IMR-90 (cell line): ENCODE data around the gene PC. TPM values are rescaled to one million over a fixed set of nuclear protein-coding genes. Genes with fewer than 3 reads are reported as not detected.

Experiments used
- ATAC-seq: fragments of 200-7000 bp; cut with Tn5 transposase; 2 replicates; pipeline ENCODE4 v1.9.1; 2020; ENCODE audit warnings: low read depth, mild to moderate bottlenecking, moderate library complexity
- BruUV-seq: library from RNA; stranded (reverse); fragments of 400-500 nt; replicated peaks from 2 replicates; lab custom pipeline; 2021; lab: Mats Ljungman, UMichigan
- CTCF ChIA-PET: fragments of 300-600 bp; formaldehyde crosslinking; extraction: SDS; loops from one replicate; lab custom pipeline; 2021; ENCODE audit warnings: antibody characterized with exemption; lab: Yijun Ruan, JAX
- POLR2A ChIA-PET: fragments of 300-600 bp; sonication (Branson Sonifier 250); formaldehyde crosslinking; loops from one replicate; lab custom pipeline; 2022; ENCODE audit warnings: antibody characterized with exemption; ENCODE audit not compliant: unreplicated experiment; lab: Charles Lee
- DNase-seq: peaks from one replicate; pipeline ENCODE4 v3.0.0; 2013
- H2AFZ ChIP-seq: replicated peaks from 2 replicates; pipeline ENCODE3; 2013; ENCODE audit warnings: low read length, mild to moderate bottlenecking; ENCODE audit not compliant: poor library complexity
- H2AK5ac ChIP-seq: 2 replicates; pipeline ENCODE4 v1.6.1; 2013; ENCODE audit warnings: low read depth, low read length, inconsistent platforms
- H2AK9ac ChIP-seq: replicated peaks from 2 replicates; pipeline ENCODE3; 2013; ENCODE audit warnings: mild to moderate bottlenecking, low read depth, low read length, moderate library complexity; ENCODE audit not compliant: poor library complexity
- H2BK120ac ChIP-seq: 2 replicates; pipeline ENCODE4 v1.6.1; 2013; ENCODE audit warnings: low read depth, low read length, inconsistent platforms
- H2BK15ac ChIP-seq: 3 replicates; pipeline ENCODE4 v1.6.1; 2013; ENCODE audit warnings: low read depth, low read length, inconsistent platforms
- H2BK20ac ChIP-seq: 2 replicates; pipeline ENCODE4 v1.6.1; 2013; ENCODE audit warnings: low read depth, mild to moderate bottlenecking, inconsistent platforms, low read length, moderate library complexity
- H2BK5ac ChIP-seq: 2 replicates; pipeline ENCODE4 v1.6.1; 2013; ENCODE audit warnings: mild to moderate bottlenecking, low read depth, low read length, inconsistent platforms; ENCODE audit not compliant: poor library complexity, severe bottlenecking
- H3K14ac ChIP-seq: replicated peaks from 2 replicates; pipeline ENCODE4 v1.6.1; 2013; ENCODE audit warnings: low read depth, low read length, inconsistent platforms
- H3K18ac ChIP-seq: 2 replicates; pipeline ENCODE4 v1.6.1; 2013; ENCODE audit warnings: low read depth, low read length, control low read depth
- H3K23ac ChIP-seq: 2 replicates; pipeline ENCODE4 v1.6.1; 2013; ENCODE audit warnings: low read depth, low read length, inconsistent platforms
- H3K27ac ChIP-seq: 2 replicates; pipeline ENCODE4 v1.5.1; 2013; ENCODE audit warnings: mild to moderate bottlenecking, control low read depth, low read length; ENCODE audit not compliant: insufficient read depth
- H3K27me3 ChIP-seq: 2 replicates; pipeline ENCODE4 v1.6.1; 2013; ENCODE audit warnings: low read length; ENCODE audit not compliant: control insufficient read depth, insufficient read depth
- H3K36me3 ChIP-seq: 2 replicates; pipeline ENCODE4 v1.6.1; 2013; ENCODE audit warnings: low read length, mixed read lengths; ENCODE audit not compliant: control insufficient read depth, insufficient read depth
- H3K4ac ChIP-seq: 2 replicates; pipeline ENCODE4 v1.6.1; 2013; ENCODE audit warnings: low read depth, low read length, inconsistent platforms
- H3K4me1 ChIP-seq: 2 replicates; pipeline ENCODE4 v1.6.1; 2013; ENCODE audit warnings: low read length, mixed read lengths; ENCODE audit not compliant: control insufficient read depth, insufficient read depth
- H3K4me2 ChIP-seq: 2 replicates; pipeline ENCODE4 v1.6.1; 2013; ENCODE audit warnings: low read depth, mild to moderate bottlenecking, control low read depth, low read length, moderate library complexity
- H3K4me3 ChIP-seq: 2 replicates; pipeline ENCODE4 v1.5.1; 2013; ENCODE audit warnings: low read depth, mild to moderate bottlenecking, control low read depth, low read length, moderate library complexity; ENCODE audit not compliant: insufficient read depth
- H3K56ac ChIP-seq: 2 replicates; pipeline ENCODE4 v1.6.1; 2013; ENCODE audit warnings: low read length, inconsistent platforms; ENCODE audit not compliant: insufficient read depth; ENCODE audit errors: extremely low read depth
- H3K79me1 ChIP-seq, 2 experiments: 2 replicates each; pipeline ENCODE4 v1.6.1; 2013; ENCODE audit warnings: low read length in 2 of 2, inconsistent platforms in 1 of 2, low read depth in 1 of 2
- H3K9ac ChIP-seq: 2 replicates; pipeline ENCODE4 v1.6.1; 2013; ENCODE audit warnings: low read depth, low read length, control low read depth
- H3K9me1 ChIP-seq: 2 replicates; pipeline ENCODE4 v1.6.1; 2013; ENCODE audit warnings: low read length, inconsistent platforms; ENCODE audit not compliant: insufficient read depth
- H3K9me3 ChIP-seq: 2 replicates; pipeline ENCODE4 v1.6.1; 2013; ENCODE audit warnings: low read length; ENCODE audit not compliant: control insufficient read depth, insufficient read depth
- H4K20me1 ChIP-seq: 2 replicates; pipeline ENCODE4 v1.6.1; 2013; ENCODE audit warnings: low read length, inconsistent platforms; ENCODE audit not compliant: insufficient read depth
- H4K5ac ChIP-seq: 2 replicates; pipeline ENCODE4 v1.6.1; 2013; ENCODE audit warnings: mild to moderate bottlenecking, low read depth, low read length, control low read depth
- H4K8ac ChIP-seq, 2 experiments: 2 replicates each; pipeline ENCODE4 v1.6.1; 2013; ENCODE audit warnings: low read depth in 2 of 2, low read length in 2 of 2, control low read depth in 1 of 2, inconsistent platforms in 1 of 2
- H4K91ac ChIP-seq: 2 replicates; pipeline ENCODE4 v1.6.1; 2013; ENCODE audit warnings: low read depth, low read length, inconsistent platforms; ENCODE audit not compliant: insufficient read depth
- ELK1 ChIP-seq: fragments of 150-350 bp; IDR thresholded peaks from 2 replicates; pipeline ENCODE4 v1.6.1; 2016; ENCODE audit warnings: low read depth, mild to moderate bottlenecking, low read length, moderate library complexity, borderline replicate concordance
- MAFK ChIP-seq: IDR thresholded peaks from 2 replicates; pipeline ENCODE4 v1.6.1; 2012; ENCODE audit warnings: low read depth, low read length, improper control_type of control experiment
- WGBS, 2 experiments: methylation state at CpG; one replicate each; pipeline versions ENCODE4 v1.1.5 to v1.1.7; 2013; ENCODE audit warnings: missing lambda C conversion rate in 2 of 2; ENCODE audit not compliant: insufficient read length in 1 of 2; ENCODE audit errors: extremely low coverage in 2 of 2; 5-methylcytosine and 5-hydroxymethylcytosine counted together
- dilution Hi-C: fragments of 300-500 bp; cut with HindIII; formaldehyde crosslinking; loops from one replicate; pipeline ENCODE4 v1.14.3; 2018; ENCODE audit warnings: low sequenced_read_pairs; ENCODE audit not compliant: unreplicated experiment
- in situ Hi-C: fragments of 300-500 bp; cut with MboI; formaldehyde crosslinking; loops from 3 replicates; pipeline ENCODE4 v1.14.3; 2019; ENCODE audit warnings: low sequenced_read_pairs, inconsistent platforms, mixed read lengths
- intact Hi-C: fragments of 100-400 bp; cut with micrococcal nuclease; formaldehyde crosslinking; loops from 2 replicates; pipeline ENCODE4 v1.10.0; 2022
- polyA plus RNA-seq, 3 experiments: library from polyadenylated mRNA; depleted of rRNA; stranded (reverse); fragments of >200 nt; gene quantifications; 2 replicates each; pipeline ENCODE4 v1.2.3, GENCODE V29; 2012; ENCODE audit warnings: low replicate concordance in 1 of 3
- total RNA-seq: library from RNA; depleted of rRNA; stranded (reverse); fragments of >200 nt; gene quantifications from 2 replicates; pipeline ENCODE4 v1.2.3, GENCODE V29; 2012

Gene PC
- total and polyA plus RNA-seq, 2 of the 4 experiments (the other 2 are of a cell fraction), result 13.6 to 15.7 TPM

- POLR2A ChIA-PET, result no interaction called here
- H2BK15ac ChIP-seq, result no peak overlapping the region
- no peak overlapping the region for H3K27ac ChIP-seq
- no peak overlapping the region for H3K9ac ChIP-seq
- dilution Hi-C loops (no loop called here), in situ Hi-C loops (no loop called here), intact Hi-C loops (no loop called here)
- CTCF ChIA-PET, result no interaction called here
- no peak overlapping the region for H4K5ac ChIP-seq
- H3K23ac ChIP-seq, result no peak overlapping the region
- no peak overlapping the region for H3K18ac ChIP-seq
- no peak overlapping the region for H2AK5ac ChIP-seq
- TF ChIP-seq MAFK (peak; percentile 76), ELK1 (no peak)
- WGBS, 2 experiments, result no CpG with 5 or more reads among the region's 1 CpG
- H2BK20ac ChIP-seq, result no peak overlapping the region
- no peak overlapping the region for H3K4ac ChIP-seq
- H3K27me3 ChIP-seq, result no peaks in the 10 kb centered on the region
- peak overlapping the region; percentile 5; the same call in 1 of the 2 replicates for H3K56ac ChIP-seq
- BruUV-seq, result no TSS peak
- H3K4me1 ChIP-seq, result peaks cover 7% of the 10 kb centered on the region
- H3K14ac ChIP-seq, result no peak overlapping the region
- no peak overlapping the region for H4K8ac ChIP-seq
- H3K4me2 ChIP-seq, result no peak overlapping the region
- no peak for DNase-seq
- H4K91ac ChIP-seq, result no peak overlapping the region
- ATAC-seq, result no peak
- no peaks in the 10 kb centered on the region; the same call in 1 of the 2 replicates for H3K36me3 ChIP-seq
- H2AFZ ChIP-seq, result no peak overlapping the region
- no peak overlapping the region for H2BK120ac ChIP-seq
- H3K9me3 ChIP-seq, result no peaks in the 10 kb centered on the region
- no peaks in the 10 kb centered on the region; a peak in 3 of 4 replicates for H3K79me1 ChIP-seq
- peak overlapping the region; percentile 65 for H2AK9ac ChIP-seq
- H3K4me3 ChIP-seq, result no peak overlapping the region
- peaks cover 8% of the 10 kb centered on the region; the same call in 1 of the 2 replicates for H3K9me1 ChIP-seq
- no peaks in the 10 kb centered on the region for H4K20me1 ChIP-seq
- H2BK5ac ChIP-seq, result no peak overlapping the region
Measured at GRCh38 chr11:66924272-66924671, 33.9 kb downstream of the PC start.
